Measurements from ENCODE around the gene TRIM22.

DNA sequence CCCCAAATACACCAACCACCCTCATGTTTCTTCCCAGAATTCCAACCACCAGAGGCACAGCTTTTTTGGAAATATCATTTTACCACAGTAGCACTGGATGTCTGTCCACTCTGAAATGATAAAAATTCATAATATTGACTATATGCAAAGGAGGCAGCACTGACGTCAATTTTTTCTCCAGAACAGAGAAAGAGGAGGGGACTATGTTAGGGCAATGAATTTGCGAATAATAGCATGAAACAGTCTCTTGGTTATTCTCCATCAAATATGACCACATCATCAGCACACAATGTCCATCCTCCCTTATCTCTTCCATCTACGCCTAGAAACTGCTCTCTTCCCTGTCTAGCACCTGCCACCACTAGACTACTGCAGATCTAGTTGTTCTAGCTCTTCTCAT, 43.5 kb upstream of the TRIM22 start:
- TF ChIP-seq, protein P1, sequence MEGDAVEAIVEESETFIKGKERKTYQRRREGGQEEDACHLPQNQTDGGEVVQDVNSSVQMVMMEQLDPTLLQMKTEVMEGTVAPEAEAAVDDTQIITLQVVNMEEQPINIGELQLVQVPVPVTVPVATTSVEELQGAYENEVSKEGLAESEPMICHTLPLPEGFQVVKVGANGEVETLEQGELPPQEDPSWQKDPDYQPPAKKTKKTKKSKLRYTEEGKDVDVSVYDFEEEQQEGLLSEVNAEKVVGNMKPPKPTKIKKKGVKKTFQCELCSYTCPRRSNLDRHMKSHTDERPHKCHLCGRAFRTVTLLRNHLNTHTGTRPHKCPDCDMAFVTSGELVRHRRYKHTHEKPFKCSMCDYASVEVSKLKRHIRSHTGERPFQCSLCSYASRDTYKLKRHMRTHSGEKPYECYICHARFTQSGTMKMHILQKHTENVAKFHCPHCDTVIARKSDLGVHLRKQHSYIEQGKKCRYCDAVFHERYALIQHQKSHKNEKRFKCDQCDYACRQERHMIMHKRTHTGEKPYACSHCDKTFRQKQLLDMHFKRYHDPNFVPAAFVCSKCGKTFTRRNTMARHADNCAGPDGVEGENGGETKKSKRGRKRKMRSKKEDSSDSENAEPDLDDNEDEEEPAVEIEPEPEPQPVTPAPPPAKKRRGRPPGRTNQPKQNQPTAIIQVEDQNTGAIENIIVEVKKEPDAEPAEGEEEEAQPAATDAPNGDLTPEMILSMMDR (conservative IDR thresholded peaks at IDR 0.05 in 1 of 2, IDR thresholded peaks at IDR 0.05 in 1 of 2; ENCODE audit: low read depth in 1 of 2, low read length in 2 of 2), result no peak
- TF ChIP-seq EZH2 (IDR thresholded peaks at IDR 0.05; ENCODE audit: low read length, missing control alignments), result no peak
